Colon (tissue), 2 donors: ENCODE results near the gene KRTAP4-2.
"Not testable (repeated sequence)": the region's sequence is repeated elsewhere in the genome, so short reads cannot be mapped to it uniquely, and the experiment has no call there.

ENCODE experiments used
- FAIRE-seq: peaks from 2 replicates; lab custom pipeline; 2012; peaks lifted over from hg19 to GRCh38; lab: Jason Lieb, UNC
- donor health status: control.
- donor health status: control.

Gene KRTAP4-2

GRCh38 chr17:41160648-41161047 is 17.4 kb downstream of the KRTAP4-2 start, which contains the start of gene KRTAP4-4:
Gene KRTAP4-4, minus strand, starts transcription at chr17:41160748. Its CDS starts 57 bp downstream, at chr17:41160691.
- no peak for FAIRE-seq

GRCh38 chr17:41160190-41160589 is 17.8 kb downstream of the KRTAP4-2 start:
- not testable (repeated sequence) for FAIRE-seq

- no peak for FAIRE-seq
Observed at GRCh38 chr17:41153856-41154255, 24.2 kb downstream of the KRTAP4-2 start.

GRCh38 chr17:41151525-41151924 is 26.5 kb downstream of the KRTAP4-2 start:
- FAIRE-seq = no peak

- FAIRE-seq = no peak
Observed at GRCh38 chr17:41150026-41150425, 28.0 kb downstream of the KRTAP4-2 start.

- no peak for FAIRE-seq
Observed at GRCh38 chr17:41149652-41149985, 28.4 kb downstream of the KRTAP4-2 start, which contains the start of gene KRTAP4-5. Gene KRTAP4-5, minus strand, starts transcription at chr17:41149825. Its CDS starts 58 bp downstream, at chr17:41149767.

GRCh38 chr17:41148971-41149651 is 28.9 kb downstream of the KRTAP4-2 start:
- FAIRE-seq = not testable (repeated sequence)

GRCh38 chr17:41147531-41148204 is 30.4 kb downstream of the KRTAP4-2 start:
- FAIRE-seq = no peak

- FAIRE-seq = no peak
Observed at GRCh38 chr17:41145261-41145660, 32.8 kb downstream of the KRTAP4-2 start.

- FAIRE-seq = no peak
Observed at GRCh38 chr17:41144846-41145245, 33.2 kb downstream of the KRTAP4-2 start.

- FAIRE-seq = no peak
Observed at GRCh38 chr17:41141361-41141760, 36.7 kb downstream of the KRTAP4-2 start.

GRCh38 chr17:41140360-41141131 is 37.5 kb downstream of the KRTAP4-2 start, which contains the start of gene KRTAP4-6:
Gene KRTAP4-6, minus strand, starts transcription at chr17:41140544. Its CDS starts 57 bp downstream, at chr17:41140487.
- no peak for FAIRE-seq

- FAIRE-seq = not testable (repeated sequence)
Observed at GRCh38 chr17:41139865-41140264, 38.2 kb downstream of the KRTAP4-2 start.

GRCh38 chr17:41133880-41134735 is 43.9 kb downstream of the KRTAP4-2 start:
- no peak for FAIRE-seq

- no peak for FAIRE-seq
Observed at GRCh38 chr17:41131979-41132378, 46.0 kb downstream of the KRTAP4-2 start.
